Suprapubic skin (tissue), 4 donors: ENCODE data around the gene PCGF3.

Experiments used
- EP300 ChIP-seq: sonication (generic); formaldehyde crosslinking; IDR thresholded peaks from one replicate; pipeline ENCODE4 v1.6.1; 2017; ENCODE audit warnings: antibody characterized with exemption
- POLR2A ChIP-seq, 2 donors: fragments of 450-650 bp; IDR thresholded peaks; one replicate each; pipeline ENCODE4 v1.6.1; 2017; ENCODE audit warnings: antibody characterized with exemption in 2 of 2, mild to moderate bottlenecking in 2 of 2, moderate library complexity in 2 of 2
- POLR2AphosphoS5 ChIP-seq, 3 donors: sonication (generic); formaldehyde crosslinking; IDR thresholded peaks; one replicate each; pipeline ENCODE4 v1.6.1; 2017; ENCODE audit warnings: antibody characterized with exemption in 3 of 3
- TF ChIP-seq, protein P1 (sequence below), 2 donors: fragments of 200-600 bp in 1 of 2; fragments of 450-650 bp in 1 of 2; sonication (generic) in 1 of 2; IDR thresholded peaks; one replicate each; pipeline ENCODE4 v1.5.1; 2016 to 2019; ENCODE audit warnings: antibody characterized with exemption in 2 of 2, mild to moderate bottlenecking in 1 of 2, moderate library complexity in 1 of 2

DNA sequence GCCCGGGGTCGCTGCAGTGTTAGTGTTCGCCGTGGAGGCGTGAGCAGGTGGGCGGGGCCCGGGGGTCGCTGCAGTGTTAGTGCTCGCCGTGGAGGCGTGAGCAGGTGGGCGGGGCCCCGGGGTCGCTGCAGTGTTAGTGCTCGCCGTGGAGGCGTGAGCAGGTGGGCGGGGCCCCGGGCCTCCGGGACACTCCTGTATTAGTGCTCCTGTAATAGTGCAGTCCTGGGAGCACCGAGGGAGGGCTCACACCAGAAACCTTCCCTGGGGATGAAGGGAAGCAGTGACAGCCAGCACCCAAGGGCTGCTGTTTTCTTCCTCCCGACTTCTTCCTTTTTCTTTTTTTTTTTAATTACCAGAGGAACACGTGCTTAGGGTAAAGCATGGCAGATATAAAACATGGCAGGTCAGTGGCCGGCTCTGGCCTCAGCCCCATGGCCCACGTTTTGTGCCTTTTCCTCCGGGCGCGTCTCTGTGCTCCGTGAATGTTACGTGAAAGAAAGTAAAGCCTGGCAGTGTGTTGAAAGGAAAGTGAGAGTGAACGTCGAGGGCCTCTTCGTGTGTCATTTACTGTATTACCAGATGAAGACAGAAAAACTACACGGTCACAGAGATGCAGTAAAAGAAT lies 42.0 kb downstream of the PCGF3 start:
- TF ChIP-seq, protein P1, sequence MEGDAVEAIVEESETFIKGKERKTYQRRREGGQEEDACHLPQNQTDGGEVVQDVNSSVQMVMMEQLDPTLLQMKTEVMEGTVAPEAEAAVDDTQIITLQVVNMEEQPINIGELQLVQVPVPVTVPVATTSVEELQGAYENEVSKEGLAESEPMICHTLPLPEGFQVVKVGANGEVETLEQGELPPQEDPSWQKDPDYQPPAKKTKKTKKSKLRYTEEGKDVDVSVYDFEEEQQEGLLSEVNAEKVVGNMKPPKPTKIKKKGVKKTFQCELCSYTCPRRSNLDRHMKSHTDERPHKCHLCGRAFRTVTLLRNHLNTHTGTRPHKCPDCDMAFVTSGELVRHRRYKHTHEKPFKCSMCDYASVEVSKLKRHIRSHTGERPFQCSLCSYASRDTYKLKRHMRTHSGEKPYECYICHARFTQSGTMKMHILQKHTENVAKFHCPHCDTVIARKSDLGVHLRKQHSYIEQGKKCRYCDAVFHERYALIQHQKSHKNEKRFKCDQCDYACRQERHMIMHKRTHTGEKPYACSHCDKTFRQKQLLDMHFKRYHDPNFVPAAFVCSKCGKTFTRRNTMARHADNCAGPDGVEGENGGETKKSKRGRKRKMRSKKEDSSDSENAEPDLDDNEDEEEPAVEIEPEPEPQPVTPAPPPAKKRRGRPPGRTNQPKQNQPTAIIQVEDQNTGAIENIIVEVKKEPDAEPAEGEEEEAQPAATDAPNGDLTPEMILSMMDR (IDR thresholded peaks at IDR 0.05): no peak
- TF ChIP-seq POLR2A (IDR thresholded peaks at IDR 0.05) (no peak), POLR2AphosphoS5 (IDR thresholded peaks at IDR 0.05) (no peak), EP300 (no peak)
